ENCODE measurements around the gene SEC24A. TPM values are rescaled to one million over a fixed set of nuclear protein-coding genes. Genes with fewer than 3 reads are reported as not detected.
"Not testable (repeated sequence)": the region's sequence is repeated elsewhere in the genome, so short reads cannot be mapped to it uniquely, and the experiment has no call there.

SEC24A gene
- 27.7 TPM for total RNA-seq

DNA sequence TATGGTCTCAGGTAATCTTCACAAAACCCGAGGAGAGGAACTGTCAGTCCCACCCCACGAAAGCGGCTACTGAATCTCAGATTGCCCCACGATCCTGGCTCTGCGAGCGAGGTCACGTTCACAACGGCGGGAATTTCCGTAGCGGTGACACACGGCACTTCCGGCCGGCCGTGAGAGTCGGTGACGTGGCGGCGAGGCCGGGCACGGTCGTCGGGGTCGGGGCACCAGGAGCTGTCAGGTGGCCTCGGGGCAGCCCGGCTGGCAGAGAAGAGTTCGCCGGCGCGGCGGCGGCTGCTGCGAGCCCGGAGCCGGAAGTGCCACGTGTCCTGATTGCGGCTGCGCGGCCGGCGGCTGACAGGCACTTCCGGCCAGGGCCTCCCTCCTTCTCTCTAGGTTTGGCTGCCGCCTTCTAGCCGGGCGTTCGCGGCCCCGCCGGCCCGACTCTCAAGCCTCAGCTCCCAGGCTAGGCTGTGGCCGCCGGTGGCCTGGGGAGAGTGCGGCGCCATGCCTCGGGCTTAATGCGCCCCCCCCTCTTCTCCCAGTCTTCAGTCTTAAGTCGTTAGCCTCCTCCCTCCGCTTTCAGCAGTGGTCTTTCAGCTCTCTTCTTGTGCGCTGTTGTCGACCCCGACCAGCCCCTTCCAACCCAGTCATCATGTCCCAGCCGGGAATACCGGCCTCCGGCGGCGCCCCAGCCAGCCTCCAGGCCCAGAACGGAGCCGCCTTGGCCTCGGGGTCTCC, at the start of gene SEC24A:
SEC24A (plus strand) TSS at position 361 of the 738 bp plus-strand sequence; CDS start at position 653, 292 bp downstream.
- DNase-seq (ENCODE audit: low spot score), result peak; percentile 89

DNA sequence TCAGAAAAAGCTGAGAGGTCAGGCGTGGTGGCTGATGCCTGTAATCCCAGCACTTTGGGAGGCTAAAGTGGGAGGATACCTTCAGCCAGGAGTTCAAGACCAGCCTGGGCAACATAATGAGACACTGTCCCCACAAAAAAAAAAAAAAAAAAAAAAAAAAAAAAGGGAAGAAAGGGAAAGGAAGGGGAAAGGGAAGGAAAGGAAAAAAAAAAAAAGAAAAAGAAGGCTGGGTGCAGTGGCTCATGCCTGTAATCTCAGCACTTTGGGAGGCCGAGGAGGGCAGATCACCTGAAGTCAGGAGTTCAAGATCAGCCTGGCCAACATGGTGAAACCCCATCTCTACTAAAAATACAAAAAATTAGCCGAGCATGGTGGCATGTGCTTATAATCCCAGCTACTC, 48.8 kb upstream of the SEC24A start:
- DNase-seq (ENCODE audit: low spot score), result not testable (repeated sequence)

DNA sequence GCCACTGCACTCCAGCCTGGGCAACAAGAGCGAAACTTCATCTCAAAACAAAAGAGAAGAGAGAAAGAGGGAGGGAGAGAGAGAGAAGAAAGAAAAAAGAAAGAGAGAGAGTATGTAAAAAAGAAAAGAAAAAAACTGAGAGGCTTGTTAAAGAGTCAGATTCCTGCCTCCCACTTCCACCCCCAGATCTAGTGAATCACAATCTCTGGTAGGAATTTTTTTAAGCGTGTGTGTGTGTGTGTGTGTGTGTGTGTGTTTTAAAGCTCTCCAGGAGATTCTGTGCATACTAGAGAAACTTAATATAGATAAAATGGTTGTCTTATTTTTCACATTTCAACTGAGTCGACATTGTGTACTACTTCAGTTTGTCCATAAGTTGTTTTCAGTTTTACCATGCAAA, 48.0 kb upstream of the SEC24A start:
- DNase-seq (ENCODE audit: low spot score), result no peak

DNA sequence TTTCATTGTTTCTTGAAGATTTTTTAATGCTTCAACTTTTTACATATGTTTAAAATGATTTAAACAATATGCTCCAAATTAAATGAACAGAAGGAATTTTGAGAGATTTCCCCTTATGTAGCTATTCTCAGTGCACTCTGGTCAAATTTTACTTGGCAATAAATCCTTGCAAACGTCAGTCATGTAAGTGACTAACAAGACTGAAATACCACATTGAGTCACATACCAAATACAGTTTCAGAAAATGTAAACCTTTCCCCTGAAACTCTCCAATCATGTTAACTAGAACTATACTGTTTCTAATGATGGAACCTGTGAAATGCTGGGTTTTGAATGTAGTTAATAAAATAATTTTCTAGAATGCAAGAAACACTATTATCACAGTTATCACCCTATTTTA, 45.5 kb upstream of the SEC24A start:
- no peak for DNase-seq (ENCODE audit: low spot score)

DNA sequence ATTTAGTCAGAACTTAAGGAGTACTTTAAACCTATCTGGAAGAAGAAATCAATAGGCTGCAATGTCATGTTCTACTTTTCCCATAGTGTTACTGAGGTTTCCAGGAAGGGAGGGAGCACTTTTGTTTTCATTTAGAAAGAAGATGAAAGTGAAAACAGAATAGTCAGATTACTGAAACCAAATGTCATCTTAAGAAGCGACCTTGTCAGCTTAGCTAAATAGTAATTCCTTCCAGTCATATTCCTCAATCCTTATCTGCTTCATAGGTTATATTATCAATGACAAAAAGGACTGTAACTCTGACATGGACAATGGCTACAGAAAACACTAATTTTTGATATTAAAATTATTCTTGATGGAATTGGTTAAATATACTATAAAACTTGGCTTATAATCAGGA, 43.7 kb upstream of the SEC24A start:
- DNase-seq (ENCODE audit: low spot score), result no peak

DNA sequence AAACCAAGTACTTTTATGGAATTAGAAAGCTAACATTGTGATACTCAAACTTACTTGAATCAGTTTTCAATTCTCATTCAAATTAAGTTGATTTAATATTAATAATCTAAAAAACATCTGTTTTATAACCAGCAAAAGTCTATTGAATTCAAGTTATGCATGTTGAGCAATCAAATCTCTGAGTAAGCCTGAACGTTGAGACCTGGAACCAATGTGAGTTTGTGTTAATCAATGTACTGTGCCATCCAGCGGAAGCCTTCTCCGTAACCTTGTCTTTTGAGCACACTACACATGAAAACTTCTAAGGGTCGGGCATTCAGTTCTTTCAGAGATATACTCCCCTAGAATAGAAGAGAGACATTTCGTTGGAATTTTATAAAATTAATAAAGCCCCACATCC, 41.9 kb upstream of the SEC24A start:
- no peak for DNase-seq (ENCODE audit: low spot score)

DNA sequence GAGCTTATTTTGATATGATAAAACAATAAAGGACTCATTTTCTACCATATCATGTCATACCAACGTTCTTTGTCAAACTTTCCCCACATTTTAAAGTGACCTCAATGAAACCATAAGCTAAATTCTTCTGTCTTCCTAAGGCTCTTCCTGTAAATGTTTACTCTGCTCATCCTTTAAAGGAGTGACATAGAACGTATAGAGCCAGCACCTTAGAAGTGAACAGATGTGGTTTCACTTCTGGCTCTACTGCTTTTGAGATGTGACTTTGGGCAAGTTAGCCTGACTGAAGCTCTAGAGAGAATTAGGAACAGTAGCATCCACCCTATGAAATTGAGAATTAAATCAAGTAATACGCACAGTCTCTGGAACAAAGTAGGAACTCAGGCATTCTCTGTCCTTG, 40.0 kb upstream of the SEC24A start:
- no peak for DNase-seq (ENCODE audit: low spot score)

DNA sequence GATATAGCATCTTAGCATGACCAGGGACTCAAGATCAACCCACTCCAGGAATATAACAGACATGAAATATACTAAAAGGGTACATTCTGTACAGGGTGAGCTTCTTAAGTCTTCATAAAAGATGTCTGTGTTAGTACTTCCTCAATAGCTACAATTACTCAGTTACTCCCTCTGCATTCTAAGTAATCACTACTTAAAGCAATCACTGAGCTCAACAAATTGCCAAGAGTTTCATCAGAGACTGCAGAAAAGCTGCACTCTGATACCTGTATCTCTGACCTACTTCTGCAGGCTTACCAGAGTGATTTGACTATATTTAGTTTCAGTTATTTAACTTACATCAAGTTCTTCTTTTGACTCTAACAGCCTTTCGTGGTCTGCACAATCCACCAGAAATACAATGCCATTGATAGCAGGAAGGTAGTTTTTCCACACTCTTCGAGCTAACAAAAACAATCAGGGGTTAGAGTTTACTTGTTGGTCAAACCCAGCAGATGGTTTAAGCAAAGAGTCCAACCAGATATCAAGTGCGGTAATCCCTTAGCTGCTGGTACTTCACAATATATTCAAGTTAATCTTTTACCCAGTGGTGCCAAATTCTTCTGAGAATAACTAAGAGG, 39.2 kb upstream of the SEC24A start:
- no peak for DNase-seq (ENCODE audit: low spot score)

DNA sequence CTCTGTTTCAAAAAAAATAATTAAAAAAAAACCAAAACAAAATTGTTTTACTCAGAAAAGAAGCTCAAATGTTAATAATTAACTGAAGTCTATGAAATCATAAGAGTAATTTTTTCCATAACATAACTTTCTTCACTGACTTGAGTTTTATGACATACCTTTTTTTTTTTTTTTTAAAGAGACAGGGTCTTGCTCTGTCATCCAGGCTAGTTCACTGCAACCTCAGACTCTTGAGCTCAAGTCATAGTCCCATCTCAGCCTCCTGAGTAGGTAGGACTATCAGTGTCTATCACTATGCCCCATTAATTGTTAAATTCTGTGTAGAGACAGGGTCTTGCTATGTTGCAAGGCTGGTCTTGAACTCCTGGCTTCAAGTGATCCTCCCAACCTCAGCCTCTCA, 37.9 kb upstream of the SEC24A start:
- DNase-seq (ENCODE audit: low spot score), result no peak

DNA sequence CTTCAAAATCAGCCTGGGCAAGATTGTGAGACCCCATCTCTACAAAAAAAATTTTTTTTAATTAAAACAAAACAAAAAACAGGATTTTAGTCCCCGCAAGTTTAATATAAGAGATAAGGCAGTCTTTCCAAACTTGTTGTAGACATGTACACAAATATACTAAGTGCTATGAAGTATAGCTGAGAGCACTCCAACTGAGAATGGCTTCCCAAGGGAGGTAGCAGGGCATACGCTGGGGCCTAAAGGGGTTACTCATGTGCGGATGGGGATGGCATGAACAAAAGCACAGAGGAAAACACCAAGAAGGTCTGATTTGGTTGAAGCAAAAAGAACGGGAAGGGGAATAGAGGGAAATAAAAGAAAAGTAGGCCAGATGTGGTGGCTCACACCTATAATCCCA, 37.1 kb upstream of the SEC24A start:
- DNase-seq (ENCODE audit: low spot score), result no peak

DNA sequence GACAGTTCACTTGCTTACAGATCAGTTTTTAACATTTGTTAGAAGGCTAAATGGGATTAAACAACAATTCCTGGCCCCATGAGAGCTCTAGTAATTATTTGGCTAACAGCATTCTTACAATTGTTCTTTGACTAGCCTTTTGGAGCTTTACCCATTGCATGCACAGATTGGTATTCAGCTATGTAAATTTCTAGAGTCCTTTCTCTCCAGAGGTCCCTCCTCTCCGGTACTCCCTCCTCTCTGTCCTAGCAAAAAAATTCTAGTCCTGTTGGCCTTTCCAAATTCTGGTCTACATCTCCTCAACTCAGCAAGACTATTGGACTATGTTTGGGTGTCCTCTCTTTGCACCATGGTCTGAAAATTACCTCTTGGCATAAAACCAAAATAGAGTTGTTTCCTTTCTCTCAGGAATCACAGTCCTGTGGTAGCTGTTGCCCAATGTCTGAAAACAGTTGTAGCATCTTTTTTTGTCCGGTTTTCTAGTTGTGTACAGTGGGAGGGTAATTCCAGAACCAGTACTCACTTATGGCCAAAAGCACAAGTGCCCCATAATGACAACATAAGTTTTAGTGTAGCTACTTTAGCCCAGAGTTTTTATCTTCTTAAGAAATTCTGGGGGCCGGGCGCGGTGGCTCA, 34.0 kb upstream of the SEC24A start:
- DNase-seq (ENCODE audit: low spot score), result no peak

DNA sequence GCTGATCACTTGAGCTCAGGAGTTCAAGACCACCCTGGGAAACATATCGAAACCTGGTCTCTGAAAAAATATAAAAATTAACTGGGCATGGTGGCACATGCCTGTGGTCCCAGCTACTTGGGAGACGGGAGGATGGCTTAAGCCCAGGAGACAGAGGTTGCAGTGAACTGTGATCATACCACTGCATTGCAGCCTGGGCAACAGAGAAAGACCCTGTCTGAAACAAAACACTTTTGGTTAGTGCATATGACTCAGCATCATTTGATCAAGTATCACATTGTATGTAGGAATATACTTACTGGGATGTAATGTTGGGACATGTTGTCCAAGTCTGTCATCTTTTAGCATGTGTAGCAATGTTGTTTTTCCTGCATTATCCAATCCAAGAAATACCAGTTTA, 28.0 kb upstream of the SEC24A start:
- DNase-seq (ENCODE audit: low spot score), result no peak

DNA sequence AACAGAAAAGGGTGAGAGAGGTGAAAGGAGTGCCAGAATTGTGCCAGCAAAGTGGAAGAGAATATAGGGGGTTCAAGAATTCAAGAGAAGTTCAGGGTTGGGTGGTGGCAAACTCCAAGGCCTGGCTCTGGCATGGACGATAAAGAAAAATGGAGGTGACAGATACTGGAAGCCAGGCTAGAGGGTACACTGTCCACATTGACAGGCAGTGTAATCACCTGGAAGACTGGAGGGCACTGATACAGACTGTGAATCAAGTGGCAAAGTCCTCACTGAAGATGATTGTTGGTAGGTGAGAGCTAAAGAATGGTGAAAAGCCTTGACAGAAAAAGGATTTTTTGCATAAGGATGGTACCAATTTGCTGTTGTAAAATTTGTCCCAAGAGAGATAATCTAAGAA, 23.0 kb upstream of the SEC24A start:
- DNase-seq (ENCODE audit: low spot score), result no peak

DNA sequence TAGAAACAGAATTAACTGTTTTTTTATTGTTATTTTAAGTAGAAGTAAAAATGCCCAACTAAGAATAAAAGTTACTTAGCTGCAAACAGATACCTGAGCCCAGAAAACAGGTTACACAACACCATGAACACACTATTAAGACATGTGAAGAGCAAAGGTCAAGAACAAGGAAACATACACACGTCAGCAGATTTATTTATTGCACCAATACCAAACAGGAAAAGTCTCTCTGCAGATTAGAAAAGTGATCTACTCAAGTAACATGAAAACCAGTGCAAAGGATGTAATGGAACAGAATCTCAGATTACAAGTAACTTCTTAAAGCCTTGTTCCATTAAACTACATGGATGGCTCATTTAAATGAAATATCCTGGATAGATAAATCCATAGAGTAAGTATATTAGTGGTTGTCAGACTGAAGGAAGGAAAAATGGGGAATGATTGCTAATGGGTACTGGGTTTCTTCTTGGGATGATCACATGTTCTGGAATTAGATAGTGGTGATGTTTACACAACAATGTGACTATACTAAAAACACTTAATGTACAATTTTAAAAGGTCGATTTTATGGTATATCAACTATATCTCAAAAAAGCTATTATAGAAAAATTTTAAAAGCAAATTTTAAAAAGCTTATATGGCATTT, 22.1 kb upstream of the SEC24A start:
- no peak for DNase-seq (ENCODE audit: low spot score)

DNA sequence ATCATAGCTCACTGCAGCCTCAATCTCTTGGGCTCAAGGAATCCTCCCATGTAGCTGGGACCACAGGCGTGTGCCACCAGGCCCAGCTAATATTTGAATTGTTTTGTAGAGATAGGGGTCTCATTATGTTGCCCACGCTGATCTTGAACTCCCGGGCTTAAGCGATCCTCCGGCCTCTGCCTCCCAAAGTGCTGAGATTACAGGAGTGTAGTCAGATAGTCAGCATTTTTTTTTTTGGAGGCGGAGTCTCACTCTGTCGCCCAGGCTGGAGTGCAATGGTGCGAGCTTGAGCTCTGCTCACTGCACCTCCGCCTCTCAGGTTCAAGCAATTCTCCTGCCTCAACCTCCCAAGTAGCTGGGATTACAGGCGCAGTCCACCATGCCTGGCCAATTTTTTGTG, 14.4 kb upstream of the SEC24A start:
- DNase-seq (ENCODE audit: low spot score), result no peak

DNA sequence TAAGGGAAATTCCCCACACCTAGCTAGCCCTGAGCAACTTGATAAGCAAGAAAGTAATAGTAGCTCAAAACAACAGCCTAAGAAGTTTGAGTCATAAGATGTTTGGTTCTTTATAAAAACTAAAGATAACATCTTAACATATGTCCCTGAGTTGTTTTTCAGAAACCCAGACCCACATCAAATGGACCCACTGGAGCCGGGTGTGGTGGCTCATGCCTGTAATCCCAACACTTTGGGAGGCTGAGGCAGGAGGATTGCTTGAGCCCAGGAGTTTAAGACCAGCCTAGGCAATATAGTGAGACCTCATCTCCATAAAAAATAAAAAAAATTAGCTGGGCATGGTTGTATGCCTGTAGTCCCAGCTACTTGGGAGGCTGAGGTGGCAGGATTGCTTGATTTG, 13.2 kb upstream of the SEC24A start:
- DNase-seq (ENCODE audit: low spot score), result not testable (repeated sequence)

DNA sequence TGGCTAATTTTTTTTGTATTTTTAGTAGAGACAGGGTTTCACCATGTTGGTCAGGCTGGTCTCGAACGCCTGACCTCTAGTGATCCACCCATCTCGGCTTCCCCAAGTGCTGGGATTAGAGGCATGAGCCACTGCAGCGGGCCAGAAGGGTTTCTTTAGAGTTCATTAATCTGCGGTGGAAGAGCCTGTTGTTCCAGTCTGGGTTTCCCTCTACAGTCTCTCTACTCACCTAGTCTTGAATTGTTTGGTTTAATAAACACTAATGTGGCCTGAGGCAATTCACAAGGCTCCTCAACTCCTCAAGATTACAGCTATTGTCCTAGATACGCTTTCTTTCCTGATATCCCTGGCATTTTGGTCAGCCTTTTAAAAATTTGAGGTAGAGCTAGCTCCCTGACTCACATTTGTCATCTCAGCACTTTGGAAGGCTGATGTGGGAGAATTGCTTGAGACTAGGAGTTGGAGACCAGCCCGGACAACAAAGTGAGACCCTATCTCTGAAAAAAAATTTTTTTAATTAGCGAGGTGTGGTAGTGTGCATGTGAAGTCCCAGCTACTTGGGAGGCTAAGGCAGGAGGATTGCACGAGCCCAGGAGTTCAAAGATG, 11.4 kb upstream of the SEC24A start:
- peak; percentile 31 for DNase-seq (ENCODE audit: low spot score)

DNA sequence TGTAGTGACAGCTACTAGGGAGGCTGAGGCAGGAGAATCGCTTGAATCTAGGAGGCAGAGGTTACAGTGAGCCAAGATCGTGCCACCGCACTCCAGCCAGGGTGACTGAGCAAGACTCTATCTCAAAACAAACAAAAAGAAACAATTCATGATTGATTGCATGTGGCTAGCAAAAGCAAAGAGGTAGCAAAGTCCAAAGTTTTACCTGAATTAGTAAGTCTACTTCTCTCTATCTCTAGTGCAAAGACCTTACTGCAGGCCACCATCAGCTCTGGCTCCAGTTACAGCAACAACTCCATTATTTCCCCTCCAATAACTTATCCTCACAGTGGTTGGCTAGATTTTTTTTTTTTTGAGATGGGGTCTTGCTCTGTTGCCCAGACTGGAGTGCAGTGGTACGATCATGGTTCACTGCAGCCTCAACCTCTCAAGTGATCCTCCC, 9.8 kb upstream of the SEC24A start:
- DNase-seq (ENCODE audit: low spot score), result peak; percentile 58

DNA sequence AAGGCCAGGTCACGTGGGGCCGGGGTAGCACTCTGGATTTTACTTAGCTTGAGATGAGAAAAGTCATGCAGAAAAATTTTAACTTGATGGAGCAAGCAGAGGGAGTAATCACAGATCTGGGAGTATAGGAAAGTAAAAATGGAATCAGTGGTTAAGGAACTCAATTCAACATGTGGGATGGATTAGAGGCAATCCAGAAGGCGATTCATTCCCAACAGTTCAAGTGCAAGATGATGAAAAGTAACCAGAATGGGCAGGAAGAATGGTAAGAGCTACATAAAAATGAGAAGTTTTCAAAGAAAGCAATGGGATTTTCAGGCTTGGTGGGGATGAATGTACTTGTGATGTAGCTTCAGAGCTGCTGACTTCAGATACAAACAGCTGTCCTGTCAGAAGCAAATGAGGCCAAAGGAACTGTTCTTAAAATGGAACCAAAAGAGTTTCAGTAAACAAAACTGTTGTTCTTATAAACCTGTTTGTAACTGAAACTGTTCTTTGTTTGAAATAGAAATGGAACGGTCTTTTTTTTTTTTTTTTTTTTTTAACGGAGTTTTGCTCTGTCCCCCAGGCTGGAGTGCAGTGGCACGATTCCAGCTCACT, 5.6 kb upstream of the SEC24A start:
- no peak for DNase-seq (ENCODE audit: low spot score)

DNA sequence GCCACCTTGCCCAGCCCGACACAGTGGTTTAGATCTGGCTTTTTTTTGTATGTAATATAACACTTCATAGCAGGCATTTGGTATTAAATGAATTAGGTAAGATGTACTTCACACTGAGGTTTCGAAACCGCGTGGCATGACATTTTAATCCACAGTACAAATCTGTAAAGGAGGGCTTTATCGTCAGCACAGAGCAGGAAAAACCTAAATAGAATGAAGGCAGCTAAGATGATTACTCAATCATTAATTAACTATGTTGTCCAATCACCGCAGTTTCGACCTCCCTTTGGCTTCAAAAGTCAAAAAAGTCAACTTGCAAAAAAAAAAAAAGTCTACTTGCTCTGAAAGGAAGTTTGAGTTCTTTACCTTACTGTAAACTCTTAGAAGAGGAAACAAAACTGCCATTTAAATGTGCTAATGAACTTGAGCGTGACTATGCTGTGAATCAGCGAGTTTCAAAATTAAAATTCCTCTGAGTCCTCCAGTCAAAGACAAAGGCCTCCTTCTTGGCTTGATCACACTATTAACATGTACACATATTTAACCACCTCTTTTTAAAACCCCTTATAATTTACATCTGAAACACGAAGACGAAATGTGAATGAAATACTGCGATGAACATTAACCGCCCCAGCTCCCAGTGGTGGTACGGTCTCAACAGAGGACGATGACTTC, 698 bp upstream of the SEC24A start:
- no peak for DNase-seq (ENCODE audit: low spot score)

DNA sequence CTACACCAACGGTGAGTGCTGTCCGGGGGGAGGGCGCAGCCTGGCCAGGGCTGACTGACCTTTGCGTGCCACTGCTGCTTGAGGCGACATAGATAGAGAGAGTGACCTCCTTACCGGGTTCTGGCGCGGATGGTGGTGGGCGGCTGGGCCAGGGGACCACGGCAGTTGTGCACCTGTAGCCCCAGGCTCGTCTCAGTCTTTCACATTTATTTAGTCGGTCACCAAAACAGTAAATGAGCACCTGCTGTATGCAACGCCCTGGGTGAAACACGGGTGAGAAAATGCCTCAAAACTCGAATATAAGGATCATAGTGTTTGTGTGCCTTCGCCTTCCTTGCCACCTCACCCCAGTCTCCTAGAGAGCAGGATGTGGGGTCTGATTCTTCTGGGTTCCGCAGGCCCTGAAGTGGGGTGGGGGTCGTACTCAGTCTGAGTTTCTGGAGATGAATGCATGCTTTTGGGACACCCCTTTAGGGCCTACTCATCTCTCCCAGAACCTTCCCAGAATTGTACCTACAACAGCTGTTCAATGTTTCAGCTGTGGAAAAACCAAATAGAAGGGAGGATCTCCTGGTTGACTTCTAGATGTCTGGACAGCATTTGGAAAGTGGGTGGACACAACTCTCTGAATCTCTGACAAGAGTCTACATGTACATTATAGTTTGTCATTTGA, 714 bp downstream of the SEC24A start:
- peak; percentile 14 for DNase-seq (ENCODE audit: low spot score)
